HepG2 (cell line): ENCODE results near the gene ZNF493. TPM values are rescaled to one million over a fixed set of nuclear protein-coding genes. Genes with fewer than 3 reads are reported as not detected.
A peak's percentile ranks its signal among the peaks of the same experiment; 100 is the strongest.

Experiments
- ATAC-seq: fragments of 200-7000 bp; cut with Tn5 transposase; 3 replicates; pipeline ENCODE4 v1.9.1; 2020; ENCODE audit warnings: mild to moderate bottlenecking, moderate library complexity
- BruUV-seq: library from RNA; stranded (reverse); fragments of 400-500 nt; replicated peaks from 2 replicates; lab custom pipeline; 2021; lab: Mats Ljungman, UMichigan
- CTCF ChIA-PET: fragments of 300-600 bp; formaldehyde crosslinking; extraction: SDS; loops from one replicate; lab custom pipeline; 2021; ENCODE audit warnings: low total read pairs, inconsistent platforms, low intra/inter-chr PET ratio; lab: Yijun Ruan, JAX
- POLR2A ChIA-PET: fragments of 350-600 bp; sonication (Branson Sonifier 250); formaldehyde crosslinking; loops from one replicate; lab custom pipeline; 2020; ENCODE audit warnings: antibody characterized with exemption, inconsistent platforms; lab: Yijun Ruan, JAX
- DNase-seq: peaks from one replicate; pipeline ENCODE4 v3.0.0-alpha.2; 2015; ENCODE audit warnings: low spot score
- FAIRE-seq: peaks from 3 replicates; lab custom pipeline; 2011; peaks lifted over from hg19 to GRCh38; lab: Jason Lieb, UNC
- H2AFZ ChIP-seq: one replicate; pipeline ENCODE4 v1.6.1; 2011; ENCODE audit warnings: low read length, inconsistent platforms
- H3K27ac ChIP-seq: fragments of 300-600 bp; 3 replicates; pipeline ENCODE4 v1.8.0; 2011; ENCODE audit warnings: mixed run types, mild to moderate bottlenecking, mixed read lengths, low read length, inconsistent platforms; ENCODE audit not compliant: insufficient read depth; ENCODE audit errors: extremely low read length
- H3K27me3 ChIP-seq, 2 experiments: fragments of 200-600 bp in 1 of 2; 2 replicates in 1 of 2; 3 replicates in 1 of 2; pipeline versions ENCODE4 v1.6.0 to v1.8.0; 2011; ENCODE audit warnings: low read length in 2 of 2, mild to moderate bottlenecking in 2 of 2, moderate library complexity in 2 of 2, inconsistent platforms in 1 of 2; ENCODE audit not compliant: insufficient read depth in 2 of 2, control insufficient read depth in 1 of 2
- H3K36me3 ChIP-seq, 2 experiments: fragments of 200-600 bp in 1 of 2; replicated peaks in 1 of 2; 2 replicates in 1 of 2; 3 replicates in 1 of 2; pipeline versions ENCODE4 v1.5.1 to v1.8.0; 2011; ENCODE audit warnings: low read length in 2 of 2, inconsistent platforms in 1 of 2; ENCODE audit not compliant: insufficient read depth in 2 of 2, control insufficient read depth in 1 of 2
- H3K4me1 ChIP-seq: 2 replicates; pipeline ENCODE4 v1.5.1; 2012; ENCODE audit warnings: low read length, inconsistent platforms; ENCODE audit not compliant: insufficient read depth
- H3K4me2 ChIP-seq: 2 replicates; pipeline ENCODE4 v1.6.0; 2011; ENCODE audit warnings: low read depth, low read length, inconsistent platforms
- H3K4me3 ChIP-seq, 3 experiments: fragments of 200-600 bp in 1 of 3; sonication (generic), shearing (Covaris generic) in 1 of 3; replicated peaks in 1 of 3; 2 replicates each; pipeline ENCODE4 v1.5.1; 2011 to 2016; ENCODE audit warnings: low read length in 3 of 3, inconsistent platforms in 2 of 3, low read depth in 2 of 3, mild to moderate bottlenecking in 2 of 3, control low read depth in 1 of 3, mixed read lengths in 1 of 3; ENCODE audit not compliant: insufficient read depth in 1 of 3
- H3K79me2 ChIP-seq: one replicate; pipeline ENCODE4 v1.6.1; 2011; ENCODE audit warnings: low read length, inconsistent platforms; ENCODE audit not compliant: insufficient read depth
- H3K9ac ChIP-seq: 2 replicates; pipeline ENCODE4 v1.6.0; 2011; ENCODE audit warnings: mild to moderate bottlenecking, low read depth, low read length, inconsistent platforms; ENCODE audit not compliant: insufficient read depth
- H3K9me3 ChIP-seq: 2 replicates; pipeline ENCODE4 v1.5.1; 2012; ENCODE audit warnings: mild to moderate bottlenecking, low read length
- H4K20me1 ChIP-seq: 2 replicates; pipeline ENCODE4 v1.6.0; 2011; ENCODE audit warnings: inconsistent platforms, mild to moderate bottlenecking, low read length, moderate library complexity; ENCODE audit not compliant: insufficient read depth
- ATF7 ChIP-seq, 2 experiments: fragments of 450-650 bp in 1 of 2; sonication (generic) in 1 of 2; formaldehyde crosslinking in 1 of 2; IDR thresholded peaks; 2 replicates each; pipeline versions ENCODE4 v1.4.0 to v1.6.1; 2016 to 2020; ENCODE audit warnings: antibody characterized with exemption in 1 of 2, mild to moderate bottlenecking in 1 of 2, missing genetic modification reagents in 1 of 2
- NR2F1 ChIP-seq, 2 experiments: fragments of 450-650 bp in 1 of 2; formaldehyde crosslinking in 1 of 2; IDR thresholded peaks; 2 replicates each; pipeline versions ENCODE4 v1.5.0 to v1.6.1; 2016 to 2020; ENCODE audit warnings: mild to moderate bottlenecking in 1 of 2, missing compliant biosample characterization in 1 of 2, missing genetic modification reagents in 1 of 2, moderate library complexity in 1 of 2
- WGBS: methylation state at CpG from one replicate; pipeline ENCODE4 v1.1.6; 2017; ENCODE audit warnings: low lambda C conversion rate; 5-methylcytosine and 5-hydroxymethylcytosine counted together
- in situ Hi-C: cut with HindIII; loops from 2 replicates; pipeline ENCODE4 v1.10.0; 2017; ENCODE audit warnings: low pct_unique_long_range_greater_than_20kb; ENCODE audit not compliant: extremely low pct_ligation_motif_present
- intact Hi-C: fragments of 100-400 bp; cut with micrococcal nuclease; formaldehyde crosslinking; loops from one replicate; pipeline ENCODE4 v1.10.0; 2022; ENCODE audit not compliant: unreplicated experiment
- polyA plus RNA-seq, 8 experiments: library from polyadenylated mRNA; depleted of rRNA in 3 of 8; stranded (reverse) in 7 of 8; unstranded in 1 of 8; fragments of >200 nt; fragmentation: Illumina TruSeq in 4 of 8; extraction: Trizol in 4 of 8; gene quantifications; 2 replicates each; pipeline versions ENCODE4 v1.2.1 to v1.2.3, GENCODE V29; 2011 to 2016; ENCODE audit warnings: low read depth in 4 of 8, missing spikeins in 1 of 8, mixed read lengths in 1 of 8; ENCODE audit not compliant: insufficient read depth in 1 of 8
- total RNA-seq, 5 experiments: library from RNA; depleted of rRNA; stranded (reverse); fragments of >200 nt; fragmentation: Illumina TruSeq; extraction: Trizol; gene quantifications; 2 replicates each; pipeline ENCODE4 v1.2.3, GENCODE V29; 2016; ENCODE audit warnings: low read depth in 1 of 5
- TF ChIP-seq, protein P1 (sequence below): IDR thresholded peaks from 2 replicates; pipeline ENCODE4 v1.6.1; 2016; ENCODE audit warnings: missing biosample characterization, missing genetic modification reagents, low read depth

ZNF493 gene
- total and polyA plus RNA-seq, 2 of the 13 experiments (the other 11 are each of a cell fraction or from before 2014, with no cell fraction given): 6.8 to 9.0 TPM

DNA sequence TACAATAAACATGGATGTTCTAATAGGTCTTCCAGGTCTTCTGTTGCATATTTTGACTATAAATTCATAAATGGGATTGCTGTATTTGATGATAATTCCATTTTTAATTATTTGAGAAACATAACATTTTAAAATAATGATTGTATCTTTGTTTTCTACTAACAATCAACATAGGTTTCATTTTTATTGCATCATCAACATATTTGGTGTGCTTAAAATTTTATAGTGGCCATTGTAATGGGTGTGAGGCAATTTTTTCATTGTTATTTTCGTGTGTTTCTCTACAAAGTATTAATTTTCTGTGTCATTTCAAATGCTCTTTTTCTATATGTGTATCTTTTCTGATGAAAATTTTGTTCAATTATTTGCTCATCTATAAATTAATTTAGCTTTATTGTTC, 13.2 kb downstream of the ZNF493 start:
- ChIA-PET CTCF (no interaction called here), POLR2A (no interaction called here)
- Histone ChIP-seq H3K79me2 (no peaks in the 10 kb centered on the region), H3K27me3 (no peaks in the 10 kb centered on the region), H2AFZ (no peak overlapping the region), H3K4me3 (no peak overlapping the region), H3K9ac (no peak overlapping the region), H3K4me1 (no peaks in the 10 kb centered on the region), H3K36me3 (peaks cover 0 to 21% of the 10 kb centered on the region in 2 experiments; a peak in 3 of 5 replicates), H3K27ac (no peak overlapping the region), H4K20me1 (no peaks in the 10 kb centered on the region), H3K9me3 (peaks cover 16% of the 10 kb centered on the region; the same call in 1 of the 2 replicates), H3K4me2 (no peak overlapping the region)
- intact Hi-C loops: no loop called here
- no peak for TF ChIP-seq NR2F1 (CRISPR knock-in tag; IDR thresholded peaks at IDR 0.05)
- peak; percentile 51 for TF ChIP-seq ATF7 (IDR thresholded peaks at IDR 0.05)
- no peak for TF ChIP-seq ATF7 (CRISPR knock-in tag; IDR thresholded peaks at IDR 0.05)
- FAIRE-seq: no peak
- DNase-seq: no peak
- WGBS: 97% methylated on average over 1 of the region's 1 CpG
- BruUV-seq: no TSS peak
- in situ Hi-C loops: no loop called here
- ATAC-seq: no peak

- H3K9ac ChIP-seq: no peak overlapping the region
- intact Hi-C loops: no loop called here
- H3K79me2 ChIP-seq: no peaks in the 10 kb centered on the region
- ChIA-PET POLR2A (no interaction called here), CTCF (no interaction called here)
- H3K36me3 ChIP-seq: no peaks in the 10 kb centered on the region
- H2AFZ ChIP-seq: no peak overlapping the region
- no TSS peak for BruUV-seq
- TF ChIP-seq, protein P1, sequence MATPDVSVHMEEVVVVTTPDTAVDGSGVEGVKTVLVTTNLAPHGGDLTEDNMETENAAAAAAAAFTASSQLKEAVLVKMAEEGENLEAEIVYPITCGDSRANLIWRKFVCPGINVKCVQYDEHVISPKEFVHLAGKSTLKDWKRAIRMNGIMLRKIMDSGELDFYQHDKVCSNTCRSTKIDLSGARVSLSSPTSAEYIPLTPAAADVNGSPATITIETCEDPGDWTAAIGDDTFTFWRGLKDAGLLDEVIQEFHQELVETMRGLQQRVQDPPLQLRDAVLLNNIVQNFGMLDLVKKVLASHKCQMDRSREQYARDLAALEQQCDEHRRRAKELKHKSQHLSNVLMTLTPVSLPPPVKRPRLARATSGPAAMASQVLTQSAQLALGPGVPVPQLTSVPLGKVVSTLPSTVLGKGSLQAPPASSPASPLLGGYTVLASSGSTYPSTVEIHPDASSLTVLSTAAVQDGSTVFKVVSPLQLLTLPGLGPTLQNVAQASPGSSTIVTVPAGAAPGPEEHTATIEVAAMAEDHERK (CRISPR knock-in tag): no peak
- no peaks in the 10 kb centered on the region for H3K27me3 ChIP-seq
- no peak overlapping the region for H3K4me2 ChIP-seq
- peaks cover 82% of the 10 kb centered on the region for H3K9me3 ChIP-seq
- H3K27ac ChIP-seq: no peak overlapping the region
- H3K4me1 ChIP-seq: no peaks in the 10 kb centered on the region
- FAIRE-seq (no peak), ATAC-seq (no peak), DNase-seq (no peak)
- in situ Hi-C loops: no loop called here
- no peaks in the 10 kb centered on the region for H4K20me1 ChIP-seq
- no peak overlapping the region for H3K4me3 ChIP-seq
Measured at GRCh38 chr19:21422244-21422643, 25.3 kb downstream of the ZNF493 start.
